ENCODE data around the gene CRYL1. TPM values are rescaled to one million over a fixed set of nuclear protein-coding genes. Genes with fewer than 3 reads are reported as not detected.

The CRYL1 gene
- total RNA-seq, 1 donor from 2014 or later, result 17.8 TPM

Other genes with a start within 250 kb of the CRYL1 start
- 14.0 TPM for gene IFT88, start 41.3 kb upstream of the CRYL1 start, total RNA-seq (ENCODE audit: insufficient read depth, low replicate concordance)
- gene IL17D, start 177.8 kb upstream of the CRYL1 start, total RNA-seq (ENCODE audit: insufficient read depth, low replicate concordance), result 11.8 TPM
- 20.9 TPM for gene EEF1AKMT1, start 248.1 kb upstream of the CRYL1 start, total RNA-seq (ENCODE audit: insufficient read depth, low replicate concordance)

All from umbilical cord (tissue), 1 donor.